Hepatocyte (in vitro differentiated cells): Measurements from ENCODE around the gene NEB.

Source experiments
- EZH2 ChIP-seq: fragments of 200-600 bp; sonication (generic); IDR thresholded peaks from 2 replicates; pipeline ENCODE4 v1.6.1; 2016; ENCODE audit warnings: antibody characterized with exemption, mild to moderate bottlenecking, borderline replicate concordance
- EZH2phosphoT487 ChIP-seq: fragments of 200-600 bp; sonication (generic); IDR thresholded peaks from one replicate; pipeline ENCODE4 v1.6.1; 2018; ENCODE audit warnings: antibody characterized with exemption, mild to moderate bottlenecking, low read depth, moderate library complexity; ENCODE audit not compliant: unreplicated experiment, severe bottlenecking
- TF ChIP-seq, protein P1 (sequence below): fragments of 200-600 bp; sonication (generic); IDR thresholded peaks from 2 replicates; pipeline ENCODE4 v1.5.1; 2016; ENCODE audit warnings: antibody characterized with exemption, mild to moderate bottlenecking; ENCODE audit not compliant: poor library complexity

DNA sequence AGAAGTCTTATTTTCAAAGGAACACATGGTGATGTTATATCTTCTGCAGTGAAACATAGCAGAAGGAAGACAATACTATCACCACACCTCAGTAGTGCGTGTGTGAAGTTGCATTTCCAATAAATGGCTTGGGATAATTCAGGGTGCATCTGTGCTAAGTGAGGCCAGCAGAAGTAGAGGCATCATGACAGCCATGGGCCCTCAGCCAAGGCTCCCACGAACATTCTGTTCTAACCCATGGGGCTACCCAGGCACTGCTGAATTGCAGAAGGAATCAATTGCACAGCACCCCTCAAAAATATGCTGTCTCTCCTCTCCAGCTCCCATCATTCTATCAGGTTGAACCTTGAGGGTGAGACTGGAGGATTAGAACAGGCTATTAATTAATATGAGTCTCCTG lies 185.1 kb downstream of the NEB start:
- TF ChIP-seq, protein P1, sequence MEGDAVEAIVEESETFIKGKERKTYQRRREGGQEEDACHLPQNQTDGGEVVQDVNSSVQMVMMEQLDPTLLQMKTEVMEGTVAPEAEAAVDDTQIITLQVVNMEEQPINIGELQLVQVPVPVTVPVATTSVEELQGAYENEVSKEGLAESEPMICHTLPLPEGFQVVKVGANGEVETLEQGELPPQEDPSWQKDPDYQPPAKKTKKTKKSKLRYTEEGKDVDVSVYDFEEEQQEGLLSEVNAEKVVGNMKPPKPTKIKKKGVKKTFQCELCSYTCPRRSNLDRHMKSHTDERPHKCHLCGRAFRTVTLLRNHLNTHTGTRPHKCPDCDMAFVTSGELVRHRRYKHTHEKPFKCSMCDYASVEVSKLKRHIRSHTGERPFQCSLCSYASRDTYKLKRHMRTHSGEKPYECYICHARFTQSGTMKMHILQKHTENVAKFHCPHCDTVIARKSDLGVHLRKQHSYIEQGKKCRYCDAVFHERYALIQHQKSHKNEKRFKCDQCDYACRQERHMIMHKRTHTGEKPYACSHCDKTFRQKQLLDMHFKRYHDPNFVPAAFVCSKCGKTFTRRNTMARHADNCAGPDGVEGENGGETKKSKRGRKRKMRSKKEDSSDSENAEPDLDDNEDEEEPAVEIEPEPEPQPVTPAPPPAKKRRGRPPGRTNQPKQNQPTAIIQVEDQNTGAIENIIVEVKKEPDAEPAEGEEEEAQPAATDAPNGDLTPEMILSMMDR, result no peak
- no peak for TF ChIP-seq EZH2
- no peak for TF ChIP-seq EZH2phosphoT487
